ENCODE data around the gene FFAR3.

Gene FFAR3

GRCh38 chr19:35357867-35358573 lies at the start of gene FFAR3:
TSS of gene FFAR3 (plus strand) at chr19:35358460. CDS start at chr19:35358891, 431 bp downstream.
- no peak for DNase-seq
- peak; percentile 16 for ATAC-seq

- ATAC-seq (no peak), DNase-seq (no peak)
These were observed 49.4 kb upstream of the FFAR3 start for GRCh38 chr19:35308910-35309309.

- ATAC-seq: no peak
- DNase-seq: no peak
These were observed 48.6 kb upstream of the FFAR3 start for GRCh38 chr19:35309481-35310279.

GRCh38 chr19:35310331-35310730 lies 47.9 kb upstream of the FFAR3 start:
- no peak for ATAC-seq
- DNase-seq: no peak

GRCh38 chr19:35310811-35311465 lies 47.3 kb upstream of the FFAR3 start:
- ATAC-seq: no peak
- no peak for DNase-seq

GRCh38 chr19:35311901-35312665 lies 46.2 kb upstream of the FFAR3 start:
- no peak for ATAC-seq
- DNase-seq: no peak

GRCh38 chr19:35313587-35313986 lies 44.7 kb upstream of the FFAR3 start:
- ATAC-seq (no peak), DNase-seq (no peak)

- DNase-seq (no peak), ATAC-seq (no peak)
These were observed 44.2 kb upstream of the FFAR3 start for GRCh38 chr19:35314031-35314430.

- DNase-seq (no peak), ATAC-seq (no peak)
These were observed 43.3 kb upstream of the FFAR3 start for GRCh38 chr19:35314858-35315470.

- ATAC-seq (no peak), DNase-seq (no peak)
These were observed 42.4 kb upstream of the FFAR3 start for GRCh38 chr19:35315883-35316282.

- ATAC-seq: no peak
- no peak for DNase-seq
These were observed 41.7 kb upstream of the FFAR3 start for GRCh38 chr19:35316560-35316959.

GRCh38 chr19:35317464-35318043 lies 40.7 kb upstream of the FFAR3 start:
- no peak for ATAC-seq

GRCh38 chr19:35318679-35319448 lies 39.4 kb upstream of the FFAR3 start:
- ATAC-seq (peak; percentile 61), DNase-seq (peak; percentile 33)

More at GRCh38 chr19:35317464-35318043, 40.7 kb upstream of the FFAR3 start:
- no peak for DNase-seq

- ATAC-seq (peak; percentile 24), DNase-seq (no peak)
These were observed 38.1 kb upstream of the FFAR3 start for GRCh38 chr19:35320065-35320713.

GRCh38 chr19:35321291-35321690 lies 37.0 kb upstream of the FFAR3 start:
- DNase-seq (no peak), ATAC-seq (no peak)

GRCh38 chr19:35322014-35322413 lies 36.2 kb upstream of the FFAR3 start:
- ATAC-seq (no peak), DNase-seq (no peak)

- ATAC-seq: no peak
These were observed 30.6 kb upstream of the FFAR3 start for GRCh38 chr19:35327642-35328041.

GRCh38 chr19:35328851-35329285 lies 29.4 kb upstream of the FFAR3 start, which contains the start of gene CD22:
TSS of gene CD22 (plus strand) at chr19:35329187. CDS start at chr19:35332041, 2,854 bp downstream.
- DNase-seq: no peak
- peak; percentile 49 for ATAC-seq

More at GRCh38 chr19:35327642-35328041, 30.6 kb upstream of the FFAR3 start:
- DNase-seq: no peak

GRCh38 chr19:35329323-35329722 lies 28.9 kb upstream of the FFAR3 start:
- no peak for ATAC-seq
- DNase-seq: no peak

GRCh38 chr19:35330475-35330874 lies 27.8 kb upstream of the FFAR3 start:
- ATAC-seq (peak; percentile 13), DNase-seq (no peak)

All from stimulated activated naive CD8-positive, alpha-beta T cell treated with anti-CD3 and anti-CD28 coated beads, Interleukin-15, Interleukin-2, amounts not matched to agents 100 U/mL and 50 U/mL, for 24 hours (primary cell).